GM10248 (cell line): ENCODE measurements around the gene KRTAP3-2.
A peak's percentile ranks its signal among the peaks of the same experiment; 100 is the strongest.
"Not testable (repeated sequence)": the region's sequence is repeated elsewhere in the genome, so short reads cannot be mapped to it uniquely, and the experiment has no call there.

Experiments used
- CTCF ChIA-PET: fragments of 300-600 bp; sonication (Branson Sonifier 250); formaldehyde crosslinking; extraction: SDS; loops from one replicate; lab custom pipeline; 2021; ENCODE audit warnings: antibody characterized with exemption; lab: Yijun Ruan, JAX
- POLR2A ChIA-PET: fragments of 350-650 bp; sonication (Branson Sonifier 250); formaldehyde crosslinking; extraction: SDS; loops from one replicate; lab custom pipeline; 2020; ENCODE audit warnings: antibody characterized with exemption; lab: Yijun Ruan, JAX
- DNase-seq: peaks from one replicate; pipeline ENCODE4 v3.0.0; 2012; ENCODE audit errors: extremely low spot score
- CTCF ChIP-seq: IDR thresholded peaks from 2 replicates; pipeline ENCODE4 v1.5.1; 2012; ENCODE audit warnings: mild to moderate bottlenecking, low read depth; ENCODE audit errors: extremely low read depth, missing control alignments, control extremely low read depth

Gene KRTAP3-2

GRCh38 chr17:40999563-40999962 lies at the start of gene KRTAP3-2:
Gene KRTAP3-2 (minus strand): TSS chr17:40999906. CDS start chr17:40999853, 53 bp downstream.
- POLR2A ChIA-PET, DNase-seq, CTCF ChIA-PET: not testable (repeated sequence)

GRCh38 chr17:41049110-41049509 lies 49.4 kb upstream of the KRTAP3-2 start:
- CTCF ChIA-PET = interaction anchor here (1.4 kb wide), 1 partner anchor 22 kb away, joined by 3 read pairs; no protein-coding TSS in a partner anchor

GRCh38 chr17:41048441-41048840 lies 48.7 kb upstream of the KRTAP3-2 start:
- no peak for TF ChIP-seq CTCF
- DNase-seq = no peak
- CTCF ChIA-PET = interaction anchor here (1.4 kb wide), 2 partner anchors 22 to 23 kb away, joined by 3 read pairs; no protein-coding TSS in a partner anchor
- POLR2A ChIA-PET = no interaction called here

More at GRCh38 chr17:41049110-41049509, 49.4 kb upstream of the KRTAP3-2 start:
- no peak for TF ChIP-seq CTCF
- POLR2A ChIA-PET = no interaction called here
- peak; percentile 25 for DNase-seq

GRCh38 chr17:41046735-41047465 lies 47.2 kb upstream of the KRTAP3-2 start, which contains the start of gene KRTAP2-1:
Gene KRTAP2-1 (minus strand): TSS chr17:41047316. CDS start chr17:41047267, 49 bp downstream.
- POLR2A ChIA-PET, DNase-seq: not testable (repeated sequence)
- CTCF ChIA-PET = interaction anchor here (1.4 kb wide), 1 partner anchor 23 kb away, joined by 3 read pairs; no protein-coding TSS in a partner anchor

GRCh38 chr17:41042953-41043352 lies 43.2 kb upstream of the KRTAP3-2 start:
- CTCF ChIA-PET = no interaction called here
- TF ChIP-seq CTCF = no peak
- POLR2A ChIA-PET = no interaction called here
- DNase-seq = no peak

GRCh38 chr17:41040783-41041571 lies 41.3 kb upstream of the KRTAP3-2 start, which contains the start of gene KRTAP1-1:
Gene KRTAP1-1 (minus strand): TSS chr17:41041450. CDS start chr17:41041397, 53 bp downstream.
- DNase-seq, CTCF ChIA-PET, POLR2A ChIA-PET: not testable (repeated sequence)

GRCh38 chr17:41037853-41038350 lies 38.2 kb upstream of the KRTAP3-2 start:
- CTCF ChIA-PET = interaction anchor here (1.0 to 1.4 kb wide), 2 partner anchors 9 to 18 kb away, joined by 3 to 4 read pairs; no protein-coding TSS in a partner anchor
- no peak for DNase-seq
- TF ChIP-seq CTCF = no peak
- POLR2A ChIA-PET = interaction anchor here (0.6 kb wide), 1 partner anchor 1794 kb away, joined by 3 read pairs; no protein-coding TSS in a partner anchor

- CTCF ChIA-PET = not testable (repeated sequence)
These were observed 34.7 kb upstream of the KRTAP3-2 start, which contains the start of gene KRTAP1-3 for GRCh38 chr17:41034346-41034935. Gene KRTAP1-3 (minus strand): TSS chr17:41034874. CDS start chr17:41034821, 53 bp downstream.

More at GRCh38 chr17:41034346-41034935, 34.7 kb upstream of the KRTAP3-2 start, which contains the start of gene KRTAP1-3:
- POLR2A ChIA-PET, DNase-seq: not testable (repeated sequence)
